ENCODE data around the gene HAL.

The HAL gene

DNA sequence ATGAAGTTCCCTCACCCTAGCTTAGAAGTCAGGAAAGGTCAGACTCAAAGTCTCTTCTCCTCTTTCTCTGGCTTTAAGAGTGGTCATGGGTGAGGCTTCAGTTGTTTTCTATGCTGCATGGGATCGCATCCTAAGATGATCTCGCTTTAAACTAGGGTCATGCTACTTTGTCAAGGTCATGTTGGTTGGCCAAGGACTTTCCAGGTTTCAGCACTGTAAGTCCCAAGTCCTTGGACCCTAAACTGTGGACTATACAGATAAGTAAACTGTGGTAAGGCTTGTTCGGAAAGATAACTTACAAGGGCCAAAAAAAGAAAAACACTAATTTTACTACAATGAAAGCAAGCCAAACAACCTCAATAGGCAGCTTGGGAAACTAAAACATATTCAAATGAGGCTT is 17.4 kb downstream of the HAL start:
- H3K4me3 ChIP-seq (ENCODE audit: low read depth, low read length) = no peak overlapping the region
- TF ChIP-seq, protein P1, sequence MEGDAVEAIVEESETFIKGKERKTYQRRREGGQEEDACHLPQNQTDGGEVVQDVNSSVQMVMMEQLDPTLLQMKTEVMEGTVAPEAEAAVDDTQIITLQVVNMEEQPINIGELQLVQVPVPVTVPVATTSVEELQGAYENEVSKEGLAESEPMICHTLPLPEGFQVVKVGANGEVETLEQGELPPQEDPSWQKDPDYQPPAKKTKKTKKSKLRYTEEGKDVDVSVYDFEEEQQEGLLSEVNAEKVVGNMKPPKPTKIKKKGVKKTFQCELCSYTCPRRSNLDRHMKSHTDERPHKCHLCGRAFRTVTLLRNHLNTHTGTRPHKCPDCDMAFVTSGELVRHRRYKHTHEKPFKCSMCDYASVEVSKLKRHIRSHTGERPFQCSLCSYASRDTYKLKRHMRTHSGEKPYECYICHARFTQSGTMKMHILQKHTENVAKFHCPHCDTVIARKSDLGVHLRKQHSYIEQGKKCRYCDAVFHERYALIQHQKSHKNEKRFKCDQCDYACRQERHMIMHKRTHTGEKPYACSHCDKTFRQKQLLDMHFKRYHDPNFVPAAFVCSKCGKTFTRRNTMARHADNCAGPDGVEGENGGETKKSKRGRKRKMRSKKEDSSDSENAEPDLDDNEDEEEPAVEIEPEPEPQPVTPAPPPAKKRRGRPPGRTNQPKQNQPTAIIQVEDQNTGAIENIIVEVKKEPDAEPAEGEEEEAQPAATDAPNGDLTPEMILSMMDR (IDR thresholded peaks at IDR 0.05; ENCODE audit: low read depth, low read length) = no peak
- DNase-seq (ENCODE audit: low read depth, low spot score) = no peak
- in situ Hi-C loops (cut with HindIII; ENCODE audit: low sequenced_read_pairs) = no loop called here

DNA sequence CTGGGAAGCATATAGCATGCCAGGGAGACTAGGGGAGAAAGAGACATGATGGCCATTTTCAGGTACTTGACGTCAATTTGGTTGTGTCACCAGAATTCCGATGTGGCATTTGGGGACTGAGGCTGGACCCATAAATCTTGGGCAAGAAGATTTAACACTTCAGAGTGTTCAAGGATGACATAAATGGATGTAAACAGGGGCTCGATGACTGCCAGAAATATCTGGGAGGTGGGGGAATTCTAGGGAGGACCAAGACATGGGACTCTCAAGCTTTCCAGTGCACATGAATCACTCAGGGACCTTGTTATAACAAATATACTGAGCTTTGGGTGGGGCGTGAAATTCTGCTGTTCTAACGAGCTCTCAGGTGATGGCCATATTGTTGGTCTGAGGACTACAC is 17.8 kb downstream of the HAL start:
- no peak overlapping the region for H3K4me3 ChIP-seq (ENCODE audit: low read depth, low read length)
- in situ Hi-C loops (cut with HindIII; ENCODE audit: low sequenced_read_pairs) = no loop called here
- TF ChIP-seq, protein P1 (IDR thresholded peaks at IDR 0.05; ENCODE audit: low read depth, low read length) = no peak
- DNase-seq (ENCODE audit: low read depth, low spot score) = no peak

DNA sequence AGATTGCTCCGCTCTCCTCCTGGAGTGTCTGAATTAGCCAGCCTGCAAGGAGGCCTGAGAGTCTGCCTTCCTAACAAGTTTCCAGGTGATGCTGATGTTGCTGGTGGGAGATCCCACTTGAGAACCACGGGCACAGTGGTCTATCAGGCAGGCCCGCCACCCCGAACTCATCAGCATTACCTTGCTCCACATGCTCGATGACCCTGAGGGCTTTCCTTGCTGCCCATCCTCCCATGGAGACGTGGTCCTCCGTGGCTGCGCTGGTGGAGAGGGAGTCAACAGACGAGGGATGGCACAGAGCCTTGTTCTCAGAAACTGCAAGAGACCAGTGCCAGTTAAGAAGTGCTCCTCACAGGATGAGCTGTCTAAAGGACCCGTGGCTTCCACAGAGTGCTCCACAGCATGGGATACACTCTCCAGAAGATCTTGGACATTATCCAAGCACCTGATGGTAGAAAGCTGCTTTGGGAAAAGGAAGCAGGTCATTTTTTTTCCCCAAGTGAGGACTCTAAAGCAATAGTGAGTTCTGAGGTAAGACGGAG is 18.3 kb downstream of the HAL start:
- H3K4me3 ChIP-seq (ENCODE audit: low read depth, low read length) = no peak overlapping the region
- in situ Hi-C loops (cut with HindIII; ENCODE audit: low sequenced_read_pairs) = no loop called here
- no peak for DNase-seq (ENCODE audit: low read depth, low spot score)
- TF ChIP-seq, protein P1 (IDR thresholded peaks at IDR 0.05; ENCODE audit: low read depth, low read length) = no peak

DNA sequence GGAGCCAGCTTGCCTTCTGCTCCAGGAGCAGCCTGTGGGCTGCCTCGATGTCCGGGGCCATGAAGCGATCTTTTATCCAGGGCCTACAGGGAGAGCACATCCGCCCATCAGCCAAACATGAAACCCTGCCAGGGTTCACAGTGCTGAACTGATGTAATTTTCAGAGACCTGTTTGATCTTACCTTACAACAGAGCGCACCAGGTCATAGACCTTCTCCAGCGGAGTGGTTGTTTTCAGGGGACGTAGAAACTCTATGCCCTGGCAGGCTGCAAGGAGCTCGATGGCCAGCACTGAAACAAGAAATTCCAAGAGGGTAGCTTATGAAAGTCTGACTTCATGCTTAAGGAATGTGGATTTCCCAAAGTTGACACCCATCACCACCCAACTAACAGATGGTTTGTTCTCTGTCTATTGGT is 19.7 kb downstream of the HAL start:
- no peak overlapping the region for H3K4me3 ChIP-seq (ENCODE audit: low read depth, low read length)
- TF ChIP-seq, protein P1 (IDR thresholded peaks at IDR 0.05; ENCODE audit: low read depth, low read length) = no peak
- in situ Hi-C loops (cut with HindIII; ENCODE audit: low sequenced_read_pairs) = no loop called here
- DNase-seq (ENCODE audit: low read depth, low spot score) = peak; percentile 1

DNA sequence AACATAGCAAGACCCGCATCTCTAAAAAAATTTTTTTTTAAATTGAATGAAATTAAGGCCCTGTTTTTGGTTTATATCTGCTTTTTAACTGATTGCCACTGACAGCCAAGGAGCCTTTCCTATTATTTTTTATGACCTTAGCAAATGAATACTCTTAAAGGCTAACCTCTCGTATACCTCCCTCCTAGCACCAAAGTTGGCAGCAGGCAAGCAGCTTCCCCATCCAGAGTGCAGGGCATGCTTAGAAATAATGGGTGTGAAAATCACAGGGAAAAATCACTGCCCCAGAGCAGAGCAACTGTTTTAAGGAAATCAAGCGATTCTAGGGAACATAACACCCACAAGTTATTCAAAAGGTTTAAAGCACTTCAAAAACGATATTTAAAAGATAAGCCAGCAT is 20.7 kb downstream of the HAL start:
- in situ Hi-C loops (cut with HindIII; ENCODE audit: low sequenced_read_pairs) = no loop called here
- H3K4me3 ChIP-seq (ENCODE audit: low read depth, low read length) = no peak overlapping the region
- no peak for DNase-seq (ENCODE audit: low read depth, low spot score)
- TF ChIP-seq, protein P1 (IDR thresholded peaks at IDR 0.05; ENCODE audit: low read depth, low read length) = no peak

DNA sequence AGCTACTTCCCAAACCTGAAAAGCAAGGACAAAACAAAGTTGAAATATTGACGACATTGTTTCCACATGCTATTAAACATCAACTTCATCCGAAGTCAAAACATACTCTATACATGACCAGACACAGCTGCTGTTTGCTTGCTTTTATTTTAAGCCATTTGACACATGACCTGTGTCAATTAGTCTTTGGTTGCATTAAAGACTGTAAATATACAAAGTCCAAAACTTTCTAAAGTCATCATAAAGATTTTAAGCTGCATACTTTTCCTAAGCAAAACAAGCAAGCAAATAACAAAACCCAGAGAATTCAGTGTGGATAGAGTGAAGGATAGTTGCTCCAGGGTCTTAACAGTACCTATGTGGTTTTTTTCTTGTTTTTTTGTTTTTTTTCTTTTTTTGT is 21.8 kb downstream of the HAL start:
- DNase-seq (ENCODE audit: low read depth, low spot score) = no peak
- in situ Hi-C loops (cut with HindIII; ENCODE audit: low sequenced_read_pairs) = no loop called here
- H3K4me3 ChIP-seq (ENCODE audit: low read depth, low read length) = no peak overlapping the region
- TF ChIP-seq, protein P1 (IDR thresholded peaks at IDR 0.05; ENCODE audit: low read depth, low read length) = no peak
